ENCODE data around the gene STAT3.

GRCh38 chr17:42363231-42363630, 25.0 kb downstream of the STAT3 start:
- TF ChIP-seq CTCF (IDR thresholded peaks at IDR 0.05; ENCODE audit: low read depth, low read length, poor library complexity, severe bottlenecking) = no peak
- no peak for TF ChIP-seq EZH2phosphoT487 (IDR thresholded peaks at IDR 0.05; ENCODE audit: borderline replicate concordance, low read length)

Measured in DOHH2 (cell line).